Stimulated activated CD8-positive, alpha-beta memory T cell treated with anti-CD3 and anti-CD28 coated beads, Interleukin-2, amount 100 ng/mL, for 48 hours (primary cell): ENCODE measurements around the gene GSG1.
"Not testable (repeated sequence)": the region's sequence is repeated elsewhere in the genome, so short reads cannot be mapped to it uniquely, and the experiment has no call there.

Source experiments
- DNase-seq, 2 donors: peaks; one replicate each; pipeline ENCODE4 v3.0.0-alpha.2; 2020; ENCODE audit warnings: low read depth in 2 of 2

The GSG1 gene

DNA sequence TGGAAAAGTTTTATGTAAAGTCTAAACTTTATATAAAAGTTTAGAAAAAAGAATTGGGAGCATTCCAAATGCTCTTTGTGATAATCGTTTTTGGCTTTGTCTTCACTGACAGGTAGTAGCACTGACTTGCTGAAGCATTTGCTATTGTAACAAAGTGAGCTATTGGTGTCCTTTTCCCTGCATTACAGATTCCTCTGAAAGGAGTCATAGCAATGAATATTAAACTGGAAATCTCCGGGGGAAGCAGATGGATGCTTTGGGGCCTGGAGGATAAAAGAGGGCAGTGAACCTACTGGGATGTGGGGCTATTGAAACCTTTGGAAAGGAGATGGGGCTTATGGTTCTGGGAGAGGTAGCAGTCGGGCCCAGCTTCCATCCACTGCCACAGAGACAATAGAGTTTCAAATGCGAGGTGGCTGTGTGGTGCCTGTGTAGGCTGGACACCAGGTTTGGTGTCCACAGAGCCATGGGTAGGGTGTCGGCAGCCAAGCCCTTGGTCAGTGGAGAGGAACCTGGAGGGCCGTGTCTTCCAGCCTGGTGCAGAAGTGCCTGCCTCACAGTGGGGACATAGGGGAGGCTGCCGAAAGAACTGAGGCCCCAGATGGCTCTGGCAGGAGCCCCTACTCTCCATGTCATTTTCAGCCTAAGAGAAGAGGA, 10.1 kb downstream of the GSG1 start:
- no peak for DNase-seq

DNA sequence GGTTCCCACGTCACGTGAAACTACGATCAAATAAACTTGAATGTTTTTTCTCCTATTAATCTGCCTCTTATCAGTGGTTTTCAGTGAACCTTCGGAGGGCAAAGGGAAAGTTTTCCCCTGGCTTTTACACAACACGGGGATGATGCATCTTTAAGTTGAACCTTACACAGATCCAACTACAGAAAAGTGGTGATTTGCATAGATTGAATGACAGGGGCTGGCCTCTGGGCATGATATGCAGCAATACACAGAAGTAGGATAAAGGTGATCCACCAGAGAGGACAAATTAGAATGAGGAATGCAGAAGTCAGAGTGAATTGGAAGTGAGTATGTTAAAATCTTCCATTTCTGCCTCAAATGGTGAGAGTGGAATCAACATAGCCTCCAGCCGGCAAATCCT, 11.6 kb downstream of the GSG1 start:
- DNase-seq, result no peak

DNA sequence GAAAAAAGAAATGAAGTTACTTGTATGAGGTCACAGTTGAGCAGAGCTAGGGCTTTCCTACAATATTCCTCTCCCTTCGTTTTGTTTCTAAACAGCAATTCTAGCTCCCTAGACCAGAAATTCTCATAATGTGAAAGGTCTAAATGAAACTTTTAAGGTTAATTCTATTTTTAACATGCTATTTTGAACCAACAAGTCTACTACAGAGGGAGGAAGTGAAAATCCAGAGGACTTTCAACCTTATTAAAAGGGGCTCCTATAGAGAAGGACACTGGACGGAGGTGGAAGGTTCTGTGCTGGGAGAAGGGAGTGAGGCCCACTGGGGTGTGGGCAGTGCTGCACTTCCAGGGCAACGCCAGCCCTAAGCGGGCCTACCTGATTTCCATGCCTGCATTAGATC, 13.4 kb downstream of the GSG1 start:
- DNase-seq, result no peak

DNA sequence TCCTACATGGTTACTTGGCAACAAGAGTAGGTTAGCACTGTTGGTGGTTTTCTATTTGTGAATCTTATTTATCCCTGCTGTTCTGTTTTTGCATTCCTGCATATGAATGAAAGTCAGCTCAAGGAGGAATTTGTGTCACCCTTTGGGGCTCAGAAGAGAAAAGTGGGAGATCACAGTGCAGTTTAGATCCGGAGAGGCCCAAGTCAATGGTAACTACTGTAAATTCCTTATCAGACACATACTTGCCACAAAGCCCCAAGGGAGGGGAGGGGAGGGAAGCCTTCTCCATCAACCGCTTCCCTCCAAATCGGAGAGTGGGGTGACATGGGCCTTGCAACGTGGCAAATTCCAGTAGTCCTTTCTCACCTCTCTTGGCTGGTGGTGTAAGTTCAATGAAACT, 15.0 kb downstream of the GSG1 start:
- no peak for DNase-seq

DNA sequence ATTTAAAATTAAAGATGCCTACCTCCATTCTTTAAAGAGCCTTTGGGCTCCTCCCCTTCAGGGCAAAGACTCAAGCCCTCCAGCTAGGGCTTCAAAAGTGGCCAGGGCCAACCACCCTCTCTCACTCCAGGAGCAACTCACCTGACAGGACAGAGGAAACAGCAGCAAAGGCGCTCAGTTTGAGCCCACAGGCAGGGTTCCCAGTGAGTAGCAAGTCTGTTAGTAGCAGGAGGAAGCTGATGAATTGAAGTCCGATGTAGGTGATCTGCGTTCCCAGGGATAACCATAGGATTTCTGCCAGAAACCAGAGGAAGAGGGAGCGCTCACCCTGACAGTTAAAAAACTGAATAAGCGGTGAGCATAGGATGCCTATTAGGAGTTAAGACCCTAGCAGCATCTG, 15.7 kb downstream of the GSG1 start:
- DNase-seq, result no peak

DNA sequence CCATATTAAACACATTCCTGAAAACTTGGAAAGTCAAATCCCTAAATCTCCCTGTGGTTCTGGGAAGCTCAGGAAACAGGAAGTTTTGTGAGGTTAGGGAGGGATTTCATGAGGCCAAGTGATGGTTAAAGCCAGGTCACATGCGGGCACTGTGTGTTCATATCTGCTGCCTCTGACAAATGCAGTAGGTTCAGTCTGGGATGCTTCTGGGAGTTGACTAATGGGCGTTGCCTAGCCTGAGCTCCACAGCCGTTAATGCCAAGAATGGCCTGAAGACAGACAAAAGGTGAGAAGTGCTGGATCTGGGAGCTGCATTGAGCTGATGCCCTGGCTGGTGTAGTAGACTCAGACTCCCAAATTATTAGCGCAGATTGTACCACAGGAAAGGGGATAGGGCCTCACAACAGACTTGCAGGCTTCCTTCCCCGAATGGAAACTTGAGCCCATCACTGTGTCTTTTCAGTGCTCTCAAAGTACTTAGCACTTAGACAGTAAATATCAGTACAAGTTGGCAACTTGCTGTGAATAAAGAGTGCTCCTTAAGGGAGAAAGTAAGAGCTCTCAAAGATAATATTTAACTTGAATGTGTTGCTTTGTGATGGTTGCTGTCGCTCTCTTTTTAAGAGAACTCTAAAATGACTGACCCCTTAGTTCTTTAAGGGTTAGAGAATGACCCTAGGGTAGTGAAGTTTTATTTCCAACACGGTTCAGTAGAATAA, 17.3 kb downstream of the GSG1 start:
- DNase-seq, result no peak

DNA sequence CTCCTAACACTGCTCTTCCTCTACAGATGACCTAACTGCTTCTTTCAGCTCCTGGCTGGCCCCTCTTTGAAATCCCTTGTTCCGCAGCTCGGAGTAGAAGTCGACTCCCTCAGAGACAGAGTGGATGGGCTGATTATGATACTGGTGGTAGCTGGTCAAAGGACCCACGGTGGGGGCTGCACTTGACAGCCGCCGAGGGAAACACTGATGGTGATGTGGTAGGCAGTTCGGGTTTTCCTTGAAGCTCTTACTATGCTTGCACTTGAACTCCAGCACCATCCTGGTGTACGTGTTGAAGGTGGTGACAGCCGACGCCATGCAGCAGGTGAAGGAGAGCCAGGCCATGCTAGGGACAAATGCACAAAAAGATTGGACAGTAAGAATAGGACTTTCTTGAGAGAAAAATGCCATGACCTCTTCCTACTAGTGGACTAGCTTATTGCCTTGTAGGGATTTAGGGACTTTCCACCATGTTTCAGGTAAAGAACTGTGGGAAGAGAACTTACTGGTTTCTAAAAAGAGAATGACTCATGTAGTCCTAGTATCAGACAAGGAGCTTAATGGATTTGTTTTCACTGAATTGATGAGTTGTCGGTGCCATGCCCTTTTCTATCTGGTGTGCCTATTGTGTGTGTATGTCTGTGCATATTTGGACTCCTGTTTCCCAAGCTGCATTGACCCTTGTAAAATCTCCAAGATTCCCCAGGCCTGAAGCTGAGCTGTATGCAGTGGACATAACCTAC, 18.4 kb downstream of the GSG1 start:
- no peak for DNase-seq

DNA sequence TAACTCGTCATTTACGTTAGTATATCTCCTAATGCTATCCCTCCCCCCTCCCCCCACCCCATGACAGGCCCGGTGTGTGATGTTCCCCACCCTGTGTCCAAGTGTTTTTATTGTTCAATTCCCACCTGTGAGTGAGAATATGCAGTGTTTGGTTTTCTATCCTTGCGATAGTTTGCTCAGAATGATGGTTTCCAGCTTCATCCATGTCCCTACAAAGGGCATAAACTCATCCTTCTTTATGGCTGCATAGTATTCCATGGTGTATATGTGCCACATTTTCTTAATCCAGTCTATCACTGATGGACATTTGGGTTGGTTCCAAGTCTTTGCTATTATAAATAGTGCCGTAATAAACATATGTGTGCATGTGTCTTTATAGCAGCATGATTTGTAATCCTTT, 19.8 kb downstream of the GSG1 start:
- not testable (repeated sequence) for DNase-seq

DNA sequence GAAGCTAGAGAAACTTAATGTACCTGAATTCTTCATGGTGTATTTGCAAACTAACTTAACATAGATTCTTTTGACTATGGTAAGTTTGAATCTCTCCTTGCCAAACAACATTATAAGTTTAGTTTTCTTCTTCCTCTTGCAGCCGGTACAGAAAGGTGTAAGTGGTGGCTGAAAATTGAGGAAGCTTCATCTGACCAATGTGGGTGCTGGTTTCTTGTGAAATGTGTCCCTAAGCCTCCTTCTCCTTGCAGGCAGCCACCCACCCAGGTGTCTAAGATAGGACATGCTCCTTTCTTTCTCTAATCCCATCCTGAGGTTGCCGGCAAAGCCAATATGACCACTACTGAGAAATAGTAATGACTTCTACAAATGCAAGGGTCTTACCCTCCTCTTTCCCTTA, 20.6 kb downstream of the GSG1 start:
- no peak for DNase-seq

DNA sequence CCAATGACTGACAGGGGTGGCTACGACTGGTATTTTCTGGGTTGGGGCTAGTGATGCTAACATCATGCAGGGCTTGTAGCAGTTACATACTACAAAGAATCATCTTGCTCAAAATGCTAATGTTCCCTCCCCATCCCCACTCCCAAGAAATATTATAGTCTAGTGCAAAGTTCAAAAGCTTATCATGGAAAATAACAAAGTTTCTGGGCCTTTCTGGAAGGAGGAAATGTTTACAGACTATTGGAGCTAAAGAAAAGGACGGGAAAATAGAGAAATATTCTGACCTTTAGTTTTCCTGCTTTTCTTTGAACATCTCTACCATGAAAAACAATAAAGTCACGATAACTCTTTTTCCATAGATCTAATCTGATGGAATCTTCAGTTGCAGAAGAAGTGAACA, 23.2 kb downstream of the GSG1 start:
- no peak for DNase-seq

DNA sequence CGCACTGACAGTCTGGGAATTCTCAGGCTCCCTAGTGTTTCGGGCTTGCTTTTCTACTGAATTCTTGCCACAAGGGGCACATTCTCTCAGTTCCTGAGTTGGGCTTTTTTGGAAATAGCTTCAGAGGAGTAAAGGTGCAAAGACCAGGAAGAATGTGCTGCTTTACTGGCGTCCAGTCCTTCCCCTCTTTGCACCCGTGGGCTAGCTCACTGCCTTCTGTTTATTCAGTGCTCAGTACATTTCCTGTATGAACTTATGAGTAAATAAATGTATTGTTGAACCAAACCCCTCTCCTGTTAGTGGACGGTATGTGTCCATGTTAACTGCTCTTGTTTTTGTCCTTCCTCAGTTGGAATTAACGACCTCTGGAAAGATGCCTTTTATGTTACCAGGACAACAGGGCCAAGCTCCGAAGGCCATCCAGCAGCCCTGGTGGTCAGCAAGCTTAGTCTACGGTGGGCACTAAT, 24.0 kb downstream of the GSG1 start:
- DNase-seq, result no peak

DNA sequence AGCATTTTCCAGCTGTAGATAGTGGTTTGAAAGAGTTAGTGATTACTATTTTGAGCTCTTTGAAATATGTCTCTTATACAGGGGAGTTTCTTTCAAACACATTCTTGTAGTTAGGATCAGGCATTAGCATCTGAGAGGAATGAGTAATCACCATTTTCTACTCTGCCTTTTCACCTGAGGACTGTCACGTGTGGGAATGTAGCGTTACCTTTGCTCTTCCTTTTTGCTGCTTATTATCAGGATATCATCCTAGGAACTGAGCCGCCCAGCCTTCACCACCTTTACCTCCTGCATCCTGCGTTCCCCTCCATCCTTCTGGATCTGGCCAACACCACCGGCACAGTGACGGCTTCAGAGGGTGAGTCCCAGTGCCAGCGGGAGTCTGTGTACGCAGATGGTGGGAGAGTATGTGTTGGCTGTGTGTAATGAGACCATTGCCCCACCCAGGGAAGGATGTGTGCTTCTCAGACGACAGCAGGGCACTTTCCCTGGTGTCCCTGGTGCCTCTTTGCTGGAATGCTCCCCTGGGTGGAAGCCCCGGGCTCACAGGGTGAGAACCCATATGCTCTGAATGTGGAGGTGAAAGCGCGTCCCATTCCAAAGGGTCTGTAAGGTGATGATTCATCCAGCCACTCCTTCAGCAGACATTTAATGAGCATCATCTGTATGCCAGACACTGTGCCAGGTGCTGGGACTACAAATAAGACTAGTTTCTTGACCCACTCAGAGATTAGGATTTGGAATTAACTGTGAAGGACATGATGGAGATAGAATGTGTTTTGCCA, 27.5 kb downstream of the GSG1 start:
- DNase-seq, result no peak

DNA sequence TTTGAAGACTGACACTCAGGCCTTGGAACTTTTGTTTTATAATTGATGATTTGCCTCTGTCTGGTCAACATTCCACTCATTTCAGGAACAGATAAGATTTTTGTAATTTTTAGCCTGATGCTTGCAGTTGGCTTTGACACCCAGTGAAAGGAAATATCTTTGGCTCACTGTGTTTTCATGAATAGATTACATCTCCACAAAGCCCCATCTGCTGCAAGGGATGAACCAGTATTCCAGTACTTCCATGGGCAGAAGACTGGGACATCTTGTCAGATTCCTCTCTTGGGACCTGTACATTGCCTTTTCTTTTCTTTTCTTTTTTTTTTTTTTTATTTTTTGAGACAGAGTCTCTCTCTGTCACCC, 28.4 kb downstream of the GSG1 start:
- DNase-seq, result no peak

DNA sequence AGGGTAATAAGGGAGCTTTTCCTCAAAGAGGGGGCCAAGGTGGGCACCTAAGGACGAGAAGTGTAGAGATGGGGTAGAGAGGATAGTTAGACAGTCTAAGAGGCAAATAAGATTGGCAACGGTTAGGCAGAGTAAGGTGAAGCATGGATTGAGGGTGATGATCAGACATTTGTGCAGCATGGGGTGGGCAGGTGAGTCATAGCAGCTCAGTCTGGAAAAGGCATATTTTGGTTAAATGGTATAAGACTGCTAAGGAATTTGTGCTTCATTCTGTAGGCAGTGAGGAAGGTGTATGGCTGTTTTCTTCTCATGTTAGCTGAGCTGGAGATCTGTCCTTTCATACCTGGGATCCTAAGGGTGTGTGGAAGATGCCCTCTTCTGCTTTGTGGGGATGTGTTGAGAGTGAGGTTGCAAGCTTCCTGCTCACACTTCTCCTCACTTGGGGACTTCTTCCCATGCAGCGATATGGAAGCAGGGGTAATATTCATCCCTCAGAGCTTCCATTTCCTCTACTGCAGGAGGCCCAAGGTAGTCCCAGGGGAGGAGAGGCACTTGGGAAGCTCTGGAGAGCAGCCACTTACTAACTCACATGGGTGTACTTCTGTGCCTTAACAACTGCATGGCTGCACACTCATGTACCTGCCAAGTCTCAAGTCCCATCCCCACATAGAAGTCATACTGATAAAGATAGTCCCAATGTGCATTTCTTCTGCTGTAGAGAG, 28.9 kb downstream of the GSG1 start:
- no peak for DNase-seq

DNA sequence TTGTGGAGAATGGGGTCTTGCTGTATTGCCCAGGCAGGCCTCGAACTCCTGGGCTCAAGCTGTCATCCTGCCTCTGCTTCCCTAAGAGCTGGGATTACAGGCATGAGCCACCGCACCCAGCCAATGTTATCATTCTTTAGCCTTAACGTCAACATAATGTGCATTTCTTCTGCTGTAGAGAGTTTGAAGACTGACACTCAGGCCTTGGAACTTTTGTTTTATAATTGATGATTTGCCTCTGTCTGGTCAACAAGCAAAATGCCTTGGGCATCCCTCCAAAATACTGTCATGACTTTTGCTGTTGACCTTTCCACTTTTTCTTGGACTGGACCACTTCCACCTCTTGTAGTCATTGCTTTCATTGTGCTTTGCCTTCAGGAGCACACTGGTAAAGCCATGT, 30.3 kb downstream of the GSG1 start:
- DNase-seq, result no peak

DNA sequence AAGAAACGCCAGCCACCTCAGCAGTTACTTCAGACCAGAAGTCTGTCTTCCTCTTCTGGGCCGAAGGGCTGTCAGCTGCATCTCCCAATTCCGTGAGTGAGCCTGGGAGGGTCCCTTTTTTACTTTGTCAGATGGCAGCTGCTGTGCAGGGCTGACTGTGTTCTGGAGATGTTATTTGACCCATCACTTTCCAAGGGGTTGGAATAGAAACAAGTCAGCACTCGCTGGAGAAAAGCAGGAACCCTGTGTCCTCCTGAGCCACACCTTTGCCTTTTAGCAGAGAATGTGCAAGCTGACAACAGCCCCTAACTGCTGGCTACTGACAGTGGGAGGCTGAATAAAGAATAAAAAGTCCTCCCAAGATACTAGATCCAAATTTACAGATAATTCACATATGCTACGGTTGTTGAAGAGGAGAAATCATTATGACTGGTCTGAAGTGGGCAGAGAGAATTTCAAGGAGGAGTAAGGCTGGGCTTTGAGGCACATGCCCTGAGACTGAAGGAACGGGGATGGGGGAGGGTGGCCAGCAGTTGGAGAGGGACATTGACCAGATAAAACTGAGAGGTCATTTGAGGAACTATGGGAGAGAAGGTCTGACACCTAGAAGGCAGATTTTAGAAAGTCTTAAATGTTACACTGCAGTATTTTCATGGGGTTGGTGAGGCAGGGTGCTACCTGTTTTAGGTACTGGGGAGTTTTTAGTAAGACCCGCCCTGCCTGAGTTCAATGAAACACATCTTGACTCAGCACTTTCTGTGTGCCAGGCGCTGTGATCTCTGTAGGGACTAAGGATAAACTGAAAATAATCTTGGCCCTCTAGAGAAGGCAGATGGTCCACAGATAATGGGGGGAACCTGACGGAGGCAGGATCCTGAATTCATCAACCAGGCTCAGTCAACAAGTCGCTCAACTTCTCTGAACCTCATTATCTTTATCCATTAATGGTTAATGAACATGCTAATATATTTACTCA, 31.9 kb downstream of the GSG1 start:
- no peak for DNase-seq

DNA sequence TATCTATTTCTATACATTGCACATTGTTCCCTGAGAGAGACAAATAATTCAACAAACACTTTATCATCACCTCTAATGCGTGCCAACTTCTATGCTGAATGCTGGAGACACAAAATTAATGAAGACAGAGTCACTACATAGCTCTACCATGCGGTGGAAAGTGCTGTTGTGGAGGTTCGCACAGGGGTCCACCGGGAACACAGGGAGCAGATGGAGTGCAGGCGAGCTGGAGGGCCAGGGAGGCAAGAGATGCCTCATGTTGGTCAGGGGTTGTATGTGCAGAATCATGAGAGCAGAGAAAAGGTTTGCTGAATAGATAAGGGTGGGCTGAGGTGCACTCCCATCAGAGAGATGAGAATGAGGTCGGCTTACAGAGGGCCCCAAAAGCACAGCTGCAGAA, 34.1 kb downstream of the GSG1 start:
- DNase-seq, result no peak

DNA sequence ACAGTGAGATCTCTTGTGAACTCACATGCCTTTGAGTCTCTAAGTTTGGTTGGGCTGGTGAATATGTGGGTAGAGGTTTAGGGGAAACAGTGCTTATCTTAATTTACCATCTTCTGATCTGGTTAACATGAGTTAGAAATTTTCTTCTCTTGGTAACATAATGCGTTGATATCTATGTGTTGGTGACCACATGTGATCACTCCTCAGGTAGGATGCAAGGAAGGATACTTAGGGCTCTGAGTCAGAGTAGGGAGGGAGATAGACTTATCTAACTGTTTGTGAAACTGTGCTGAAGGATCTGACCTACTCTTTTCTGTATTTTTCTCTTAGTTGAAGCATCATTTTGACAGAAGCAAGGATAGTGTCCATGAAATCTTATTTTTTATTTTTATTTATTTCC, 36.1 kb downstream of the GSG1 start:
- no peak for DNase-seq

DNA sequence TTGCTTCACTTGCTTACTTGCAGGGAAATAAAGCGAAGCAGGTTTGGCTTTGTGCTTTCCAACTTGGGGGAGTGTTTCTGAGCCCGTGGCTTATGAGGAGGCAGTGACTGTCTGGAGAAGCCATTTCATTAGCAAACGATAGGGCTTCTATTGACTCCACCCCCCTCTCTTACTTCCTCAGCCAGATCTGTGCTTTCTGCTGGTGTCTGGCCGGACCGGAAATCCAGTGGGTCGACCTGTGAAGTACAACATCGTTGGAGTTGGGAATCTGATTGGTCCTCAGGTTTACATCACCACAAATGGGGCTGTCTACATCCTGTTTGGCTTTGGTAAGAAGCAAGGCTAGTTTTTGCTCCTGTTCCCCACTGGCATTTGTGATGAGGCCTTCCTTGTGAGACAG, 37.0 kb downstream of the GSG1 start:
- no peak for DNase-seq

DNA sequence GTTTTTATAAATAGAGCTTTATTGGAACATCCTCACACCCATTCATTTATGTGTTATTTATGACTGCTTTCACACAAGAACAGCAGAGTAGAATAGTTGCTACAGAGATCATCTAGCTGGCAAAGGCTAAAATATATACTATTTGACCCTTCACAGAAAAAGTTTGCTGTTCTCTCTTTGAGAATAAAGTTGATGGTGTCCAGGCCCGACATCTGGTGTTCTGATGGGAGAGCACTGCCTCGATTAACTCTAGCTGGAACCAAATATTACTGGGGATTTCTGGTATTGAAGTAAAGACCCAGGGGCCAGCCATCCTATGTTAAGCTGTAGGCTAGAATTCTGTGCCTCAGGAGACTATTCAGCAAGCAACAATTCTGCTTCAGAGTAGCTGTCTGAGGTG, 37.5 kb downstream of the GSG1 start:
- DNase-seq, result no peak
